Caco-2 (cell line): ENCODE results near the gene FOXS1. TPM values are rescaled to one million over a fixed set of nuclear protein-coding genes. Genes with fewer than 3 reads are reported as not detected.

Source experiments
- BruUV-seq: library from RNA; stranded (reverse); fragments of 400-500 nt; replicated peaks from 2 replicates; lab custom pipeline; 2021; lab: Mats Ljungman, UMichigan
- CTCF ChIA-PET: fragments of 300-600 bp; sonication (Branson Sonifier 250); formaldehyde crosslinking; loops from one replicate; lab custom pipeline; 2022; ENCODE audit warnings: antibody characterized with exemption; lab: Charles Lee
- POLR2A ChIA-PET: fragments of 300-600 bp; sonication (Branson Sonifier 250); formaldehyde crosslinking; loops from one replicate; lab custom pipeline; 2022; ENCODE audit warnings: antibody characterized with exemption; lab: Charles Lee
- DNase-seq, 2 experiments: peaks; one replicate each; pipeline versions ENCODE4 v3.0.0 to v3.0.0-alpha.2; 2020 to 2022
- H3K27me3 ChIP-seq: replicated peaks from 2 replicates; pipeline ENCODE4 v1.6.0; 2011; ENCODE audit warnings: low read length; ENCODE audit not compliant: control insufficient read depth, insufficient read depth
- H3K36me3 ChIP-seq: 2 replicates; pipeline ENCODE4 v1.5.1; 2011; ENCODE audit warnings: low read length; ENCODE audit not compliant: control insufficient read depth, insufficient read depth
- H3K4me1 ChIP-seq: fragments of 250-450 bp; sonication (Bioruptor Pico); 2 replicates; pipeline ENCODE4 v1.5.1; 2020; ENCODE audit warnings: mild to moderate bottlenecking
- H3K4me3 ChIP-seq: 2 replicates; pipeline ENCODE4 v1.5.1; 2011; ENCODE audit warnings: low read depth, mild to moderate bottlenecking, control low read depth, low read length
- H3K9me3 ChIP-seq: fragments of 250-450 bp; sonication (Bioruptor Pico); 2 replicates; pipeline ENCODE4 v1.5.1; 2020; ENCODE audit warnings: mild to moderate bottlenecking, moderate library complexity
- H3K27ac Mint-ChIP-seq: one replicate; pipeline ENCODE4 v1.8.0; 2022; ENCODE audit warnings: mixed read lengths; ENCODE audit not compliant: unreplicated experiment
- H3K27me3 Mint-ChIP-seq: one replicate; pipeline ENCODE4 v1.8.0; 2022; ENCODE audit warnings: mixed read lengths; ENCODE audit not compliant: insufficient read depth, unreplicated experiment
- H3K36me3 Mint-ChIP-seq: one replicate; pipeline ENCODE4 v1.8.0; 2022; ENCODE audit warnings: mild to moderate bottlenecking, mixed read lengths; ENCODE audit not compliant: insufficient read depth, unreplicated experiment
- H3K4me1 Mint-ChIP-seq: one replicate; pipeline ENCODE4 v1.8.0; 2022; ENCODE audit warnings: low read depth, mixed read lengths; ENCODE audit not compliant: unreplicated experiment
- H3K4me3 Mint-ChIP-seq: one replicate; pipeline ENCODE4 v1.8.0; 2022; ENCODE audit warnings: mild to moderate bottlenecking, moderate library complexity, mixed read lengths; ENCODE audit not compliant: unreplicated experiment
- H3K9me3 Mint-ChIP-seq: one replicate; pipeline ENCODE4 v1.8.0; 2022; ENCODE audit warnings: mixed read lengths; ENCODE audit not compliant: unreplicated experiment
- intact Hi-C: fragments of 100-400 bp; cut with micrococcal nuclease; formaldehyde crosslinking; loops from one replicate; pipeline ENCODE4 v1.10.0; 2022; ENCODE audit not compliant: unreplicated experiment
- total RNA-seq: library from RNA; stranded (reverse); gene quantifications from 2 replicates; pipeline ENCODE4 v1.2.3, GENCODE V29; 2022
- TF ChIP-seq, protein P1 (sequence below), 2 experiments: fragments of 200-600 bp in 1 of 2; IDR thresholded peaks; 1 replicate in 1 of 2; 2 replicates in 1 of 2; pipeline versions ENCODE4 v1.5.1 to v1.8.0; 2011 to 2022; ENCODE audit warnings: antibody characterized with exemption in 1 of 2, control low read depth in 1 of 2, inconsistent platforms in 1 of 2, low read depth in 1 of 2, low read length in 1 of 2, mild to moderate bottlenecking in 1 of 2, moderate library complexity in 1 of 2; ENCODE audit not compliant: insufficient read depth in 1 of 2, severe bottlenecking in 1 of 2, unreplicated experiment in 1 of 2

The FOXS1 gene
- total RNA-seq, 1 experiment from 2014 or later = not detected

DNA sequence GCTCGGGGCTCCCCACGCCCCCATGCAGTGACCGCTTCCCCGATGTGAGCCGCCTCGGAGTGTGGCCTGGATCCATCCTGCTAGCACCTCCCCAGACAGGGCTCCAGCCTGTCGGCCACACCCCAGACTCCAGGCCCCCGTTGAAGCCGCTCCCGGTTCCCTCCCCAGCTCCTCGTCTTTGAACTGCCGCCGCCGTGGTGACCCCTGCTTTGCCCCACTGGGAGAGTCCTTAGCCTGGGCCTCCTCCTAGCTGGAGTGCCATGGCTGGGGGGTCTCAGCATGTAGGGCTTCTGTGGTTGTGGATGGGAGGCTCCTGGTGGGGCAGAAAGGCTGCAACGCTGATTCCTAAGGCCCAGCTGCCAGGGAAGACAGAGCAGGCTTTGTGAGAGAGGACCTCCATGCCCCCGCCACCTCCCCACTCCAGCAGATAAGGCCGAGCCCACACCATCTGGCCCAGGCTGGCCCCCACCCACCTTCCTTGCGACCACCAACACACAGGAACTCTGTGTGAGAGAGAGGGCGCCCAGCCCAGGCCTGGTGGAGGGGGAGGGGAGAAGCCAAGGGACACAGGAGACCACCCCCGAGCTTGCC, 11.4 kb downstream of the FOXS1 start:
- Mint-ChIP-seq H3K9me3 (no peaks in the 10 kb centered on the region), H3K4me1 (peaks cover 5% of the 10 kb centered on the region), H3K4me3 (no peak overlapping the region), H3K27me3 (no peaks in the 10 kb centered on the region), H3K36me3 (no peaks in the 10 kb centered on the region), H3K27ac (no peak overlapping the region)
- BruUV-seq = no TSS peak
- Histone ChIP-seq H3K4me1 (peaks cover 13% of the 10 kb centered on the region), H3K36me3 (no peaks in the 10 kb centered on the region), H3K9me3 (no peaks in the 10 kb centered on the region), H3K27me3 (no peaks in the 10 kb centered on the region), H3K4me3 (no peak overlapping the region)
- ChIA-PET CTCF (interaction anchor here (0.5 to 1.1 kb wide), 6 partner anchors 11 to 447 kb away, joined by 3 to 5 read pairs (median 4); no protein-coding TSS in a partner anchor), POLR2A (interaction anchor here (0.6 kb wide), 1 partner anchor 207 kb away, joined by 7 read pairs; no protein-coding TSS in a partner anchor)
- peak in 1 of 2 experiments; percentile 50 for DNase-seq
- intact Hi-C loops = no loop called here
- TF ChIP-seq, protein P1, sequence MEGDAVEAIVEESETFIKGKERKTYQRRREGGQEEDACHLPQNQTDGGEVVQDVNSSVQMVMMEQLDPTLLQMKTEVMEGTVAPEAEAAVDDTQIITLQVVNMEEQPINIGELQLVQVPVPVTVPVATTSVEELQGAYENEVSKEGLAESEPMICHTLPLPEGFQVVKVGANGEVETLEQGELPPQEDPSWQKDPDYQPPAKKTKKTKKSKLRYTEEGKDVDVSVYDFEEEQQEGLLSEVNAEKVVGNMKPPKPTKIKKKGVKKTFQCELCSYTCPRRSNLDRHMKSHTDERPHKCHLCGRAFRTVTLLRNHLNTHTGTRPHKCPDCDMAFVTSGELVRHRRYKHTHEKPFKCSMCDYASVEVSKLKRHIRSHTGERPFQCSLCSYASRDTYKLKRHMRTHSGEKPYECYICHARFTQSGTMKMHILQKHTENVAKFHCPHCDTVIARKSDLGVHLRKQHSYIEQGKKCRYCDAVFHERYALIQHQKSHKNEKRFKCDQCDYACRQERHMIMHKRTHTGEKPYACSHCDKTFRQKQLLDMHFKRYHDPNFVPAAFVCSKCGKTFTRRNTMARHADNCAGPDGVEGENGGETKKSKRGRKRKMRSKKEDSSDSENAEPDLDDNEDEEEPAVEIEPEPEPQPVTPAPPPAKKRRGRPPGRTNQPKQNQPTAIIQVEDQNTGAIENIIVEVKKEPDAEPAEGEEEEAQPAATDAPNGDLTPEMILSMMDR (IDR thresholded peaks at IDR 0.05; ENCODE audit: insufficient read depth in 1 of 2, low read depth in 1 of 2, low read length in 1 of 2, severe bottlenecking in 1 of 2, unreplicated experiment in 1 of 2) = no peak

DNA sequence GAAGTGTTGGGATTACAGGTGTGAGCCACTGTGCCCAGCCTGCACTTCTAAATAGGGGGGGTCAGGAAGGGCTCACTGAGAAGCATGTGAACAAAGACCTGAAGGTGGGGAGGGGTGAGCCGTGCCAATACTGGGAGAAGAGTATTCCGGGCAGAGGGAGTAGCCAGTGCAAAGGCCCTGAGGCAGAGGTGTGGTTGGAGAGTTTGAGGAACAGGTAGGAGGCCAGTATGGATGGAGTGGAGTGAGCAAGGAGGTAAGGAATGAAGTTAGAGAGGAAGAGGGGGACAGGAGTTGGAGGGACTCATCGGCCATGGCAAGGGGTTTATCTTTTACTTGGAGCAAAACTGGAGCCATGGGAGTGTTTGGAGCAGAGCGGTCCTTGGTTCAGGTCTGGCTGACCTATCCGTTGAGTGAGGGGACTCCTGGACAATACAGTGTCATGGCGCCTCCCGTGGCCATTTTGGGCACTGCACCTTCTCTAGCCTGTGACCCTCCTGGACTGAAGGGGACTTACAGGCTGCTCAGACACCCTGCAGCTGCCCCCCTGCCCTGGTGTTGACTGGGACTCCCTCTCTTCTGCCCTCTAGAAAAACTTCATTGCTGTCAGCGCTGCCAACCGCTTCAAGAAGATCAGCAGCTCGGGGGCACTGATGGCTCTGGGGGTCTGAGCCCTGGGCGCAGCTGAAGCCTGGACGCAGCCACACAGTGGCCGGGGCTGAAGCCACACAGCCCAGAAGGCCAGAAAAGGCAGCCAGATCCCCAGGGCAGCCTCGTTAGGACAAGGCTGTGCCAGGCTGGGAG, 12.1 kb downstream of the FOXS1 start:
- peak; percentile 88 to 91 for DNase-seq
- no TSS peak for BruUV-seq
- no peaks in the 10 kb centered on the region for H3K9me3 Mint-ChIP-seq
- no peak overlapping the region for H3K27ac Mint-ChIP-seq
- no peaks in the 10 kb centered on the region for H3K27me3 Mint-ChIP-seq
- peaks cover 5% of the 10 kb centered on the region for H3K4me1 Mint-ChIP-seq
- no peaks in the 10 kb centered on the region for H3K36me3 Mint-ChIP-seq
- no peak overlapping the region for H3K4me3 Mint-ChIP-seq
- Histone ChIP-seq H3K36me3 (no peaks in the 10 kb centered on the region), H3K9me3 (no peaks in the 10 kb centered on the region), H3K4me1 (peaks cover 13% of the 10 kb centered on the region), H3K27me3 (no peaks in the 10 kb centered on the region), H3K4me3 (no peak overlapping the region)
- intact Hi-C loops = no loop called here
- POLR2A ChIA-PET = no interaction called here
- CTCF ChIA-PET = interaction anchor here (0.9 to 1.1 kb wide), 4 partner anchors 10 to 184 kb away, joined by 3 to 5 read pairs (median 4); no protein-coding TSS in a partner anchor
- TF ChIP-seq, protein P1 (IDR thresholded peaks at IDR 0.05; ENCODE audit: insufficient read depth in 1 of 2, low read depth in 1 of 2, low read length in 1 of 2, severe bottlenecking in 1 of 2, unreplicated experiment in 1 of 2) = peak; percentile 98 to 99

DNA sequence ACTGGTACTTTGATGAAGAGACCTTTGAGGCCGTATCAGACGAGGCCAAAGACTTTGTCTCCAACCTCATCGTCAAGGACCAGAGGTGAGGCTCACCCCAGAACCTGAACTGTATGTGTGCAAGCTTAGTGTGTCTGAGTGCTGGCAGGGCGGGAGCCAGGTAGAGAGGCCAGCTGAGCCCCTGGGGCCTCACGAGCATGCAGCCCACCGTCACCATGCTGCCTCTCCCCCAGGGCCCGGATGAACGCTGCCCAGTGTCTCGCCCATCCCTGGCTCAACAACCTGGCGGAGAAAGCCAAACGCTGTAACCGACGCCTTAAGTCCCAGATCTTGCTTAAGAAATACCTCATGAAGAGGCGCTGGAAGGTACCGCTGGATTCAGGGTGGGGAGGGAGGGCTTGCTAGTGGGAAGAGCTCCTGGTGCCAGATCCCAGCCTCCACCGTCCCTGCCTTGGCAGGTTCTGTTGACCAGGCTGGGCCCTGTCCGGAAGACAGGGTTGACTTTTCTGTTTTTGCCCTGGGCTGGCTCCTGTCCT, 13.6 kb downstream of the FOXS1 start:
- CTCF ChIA-PET = interaction anchor here (0.6 to 3.7 kb wide), 4 partner anchors 15 to 120 kb away, joined by 3 to 11 read pairs (median 4); partner anchors contain the start of gene PDRG1

More for the DNA sequence above, 13.6 kb downstream of the FOXS1 start:
- H3K27me3 ChIP-seq = no peaks in the 10 kb centered on the region
- H3K27me3 Mint-ChIP-seq = no peaks in the 10 kb centered on the region
- BruUV-seq = no TSS peak
- H3K9me3 ChIP-seq = no peaks in the 10 kb centered on the region
- no peak overlapping the region for H3K27ac Mint-ChIP-seq
- H3K4me3 ChIP-seq = no peak overlapping the region
- H3K4me1 ChIP-seq = peaks cover 13% of the 10 kb centered on the region
- TF ChIP-seq, protein P1 (IDR thresholded peaks at IDR 0.05; ENCODE audit: insufficient read depth in 1 of 2, low read depth in 1 of 2, low read length in 1 of 2, severe bottlenecking in 1 of 2, unreplicated experiment in 1 of 2) = no peak
- H3K9me3 Mint-ChIP-seq = no peaks in the 10 kb centered on the region
- peak in 1 of 2 experiments; percentile 48 for DNase-seq
- no peak overlapping the region for H3K4me3 Mint-ChIP-seq
- no peaks in the 10 kb centered on the region for H3K36me3 Mint-ChIP-seq
- POLR2A ChIA-PET = no interaction called here
- no peaks in the 10 kb centered on the region for H3K36me3 ChIP-seq
- intact Hi-C loops = no loop called here
- H3K4me1 Mint-ChIP-seq = peaks cover 5% of the 10 kb centered on the region
